Spleen (tissue), 7 donors: Measurements from ENCODE around the gene WNT11.
A peak's percentile ranks its signal among the peaks of the same experiment; 100 is the strongest.

ENCODE experiments used
- CTCF ChIP-seq, 11 experiments: fragments of 200-600 bp in 7 of 11; fragments of 450-650 bp in 4 of 11; sonication (generic) in 4 of 11; IDR thresholded peaks in 8 of 11; conservative IDR thresholded peaks in 3 of 11; 1 replicate in 7 of 11; 2 replicates in 4 of 11; pipeline versions ENCODE4 v1.4.0 to v1.8.0; 2016 to 2021; ENCODE audit warnings: antibody characterized with exemption in 11 of 11, inconsistent platforms in 4 of 11, mild to moderate bottlenecking in 1 of 11
- POLR2A ChIP-seq, 3 donors: fragments of 450-650 bp; IDR thresholded peaks; one replicate each; pipeline ENCODE4 v1.5.1; 2017; ENCODE audit warnings: antibody characterized with exemption in 3 of 3, mild to moderate bottlenecking in 1 of 3
- POLR2AphosphoS5 ChIP-seq, 3 donors: sonication (generic); formaldehyde crosslinking; IDR thresholded peaks; one replicate each; pipeline ENCODE4 v1.5.1; 2017; ENCODE audit warnings: antibody characterized with exemption in 3 of 3
- donor health status: DM: no; HTN: no; CAD: no; lungs with moderate emphysema.
- donor health status: DM: no; HTN: no; CAD: no.
- donor health status: DM: no; HTN: no; CAD: no.

- TF ChIP-seq CTCF (IDR thresholded peaks at IDR 0.05 in 8 of 11, conservative IDR thresholded peaks at IDR 0.05 in 3 of 11) (peak in 1 of 11 experiments; percentile 27), POLR2A (IDR thresholded peaks at IDR 0.05) (no peak), POLR2AphosphoS5 (IDR thresholded peaks at IDR 0.05) (peak in 2 of 3 donors; percentile 20 to 39)
Observed at GRCh38 chr11:76206327-76207081, at the start of gene WNT11.
